PFSK-1 (cell line): ENCODE results near the gene LTBP2.

Experiments
- FOXP2 ChIP-seq: optimal IDR thresholded peaks from 2 replicates; pipeline ENCODE3; 2011; ENCODE audit warnings: borderline replicate concordance, control low read depth, inconsistent platforms; ENCODE audit not compliant: insufficient read depth; ENCODE audit errors: extremely low read length, extremely low read depth
- POLR2AphosphoS5 ChIP-seq: IDR thresholded peaks from 2 replicates; pipeline ENCODE4 v1.6.1; 2012; ENCODE audit warnings: low read depth, mild to moderate bottlenecking, control low read depth, low read length, moderate library complexity
- REST ChIP-seq, 2 experiments: IDR thresholded peaks; 2 replicates each; pipeline versions ENCODE4 v1.6.1 to v1.8.0; 2011 to 2012; ENCODE audit warnings: low read depth in 2 of 2, low read length in 2 of 2, control low read depth in 1 of 2, inconsistent platforms in 1 of 2, mild to moderate bottlenecking in 1 of 2, moderate library complexity in 1 of 2; ENCODE audit not compliant: insufficient read depth in 1 of 2
- SIN3A ChIP-seq: IDR thresholded peaks from 2 replicates; pipeline ENCODE4 v1.6.1; 2012; ENCODE audit warnings: mild to moderate bottlenecking, low read length, moderate library complexity, borderline replicate concordance; ENCODE audit not compliant: insufficient read depth
- TAF1 ChIP-seq: IDR thresholded peaks from 2 replicates; pipeline ENCODE4 v1.6.1; 2012; ENCODE audit warnings: low read length, control low read depth, borderline replicate concordance; ENCODE audit not compliant: insufficient read depth

LTBP2 gene

DNA sequence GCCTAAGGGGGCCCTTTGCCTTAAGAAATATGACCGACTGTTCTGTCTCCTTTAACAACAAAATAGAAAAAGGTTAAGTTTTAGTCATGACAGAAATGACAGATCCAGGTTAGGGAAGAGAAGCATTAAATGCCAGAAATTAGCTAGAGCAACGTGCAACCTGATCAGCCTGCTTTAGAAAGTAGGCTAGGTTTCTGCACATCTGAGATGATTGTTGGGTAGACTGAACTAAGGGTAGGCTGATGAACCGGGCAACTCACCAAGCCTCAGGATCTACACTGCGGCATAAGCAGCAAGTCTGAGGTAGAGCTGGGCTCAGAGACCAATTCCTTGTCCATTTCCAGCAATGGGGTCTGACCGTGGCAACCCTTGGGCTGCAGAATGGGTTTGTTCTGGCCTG lies 148.3 kb downstream of the LTBP2 start:
- TF ChIP-seq SIN3A (no peak), REST (IDR thresholded peaks at IDR 0.05; ENCODE audit: insufficient read depth in 1 of 2, low read depth in 2 of 2, low read length in 2 of 2) (no peak), FOXP2 (no peak), TAF1 (no peak), POLR2AphosphoS5 (no peak)

GRCh38 chr14:74462993-74463392 lies 149.0 kb downstream of the LTBP2 start:
- TF ChIP-seq SIN3A (no peak), TAF1 (no peak), POLR2AphosphoS5 (no peak), FOXP2 (no peak), REST (IDR thresholded peaks at IDR 0.05; ENCODE audit: insufficient read depth in 1 of 2, low read depth in 2 of 2, low read length in 2 of 2) (no peak)

DNA sequence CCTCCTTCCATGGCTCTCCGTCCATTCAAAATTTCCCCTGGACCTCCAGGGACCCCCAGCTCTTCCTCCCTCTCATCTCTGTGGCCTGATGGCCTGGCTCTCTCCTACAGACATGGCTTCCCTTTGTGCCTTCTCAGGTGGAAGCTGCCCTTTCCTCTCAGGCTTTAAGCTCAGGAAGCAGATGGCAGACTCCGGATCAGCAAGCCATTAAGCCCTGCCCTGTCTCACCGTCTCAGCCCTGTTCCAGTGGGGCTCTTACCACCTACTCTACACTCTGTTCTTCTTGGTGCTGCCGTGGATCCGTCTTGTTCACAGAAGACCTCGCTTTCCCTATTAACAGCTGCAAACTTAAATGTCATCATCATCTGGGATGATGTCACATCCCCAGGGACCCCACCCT lies 152.1 kb downstream of the LTBP2 start:
- no peak for TF ChIP-seq TAF1
- no peak for TF ChIP-seq FOXP2
- TF ChIP-seq REST (IDR thresholded peaks at IDR 0.05; ENCODE audit: insufficient read depth in 1 of 2, low read depth in 2 of 2, low read length in 2 of 2) = no peak
- no peak for TF ChIP-seq SIN3A
- TF ChIP-seq POLR2AphosphoS5 = no peak

- TF ChIP-seq SIN3A (no peak), TAF1 (no peak), POLR2AphosphoS5 (no peak), FOXP2 (no peak), REST (IDR thresholded peaks at IDR 0.05; ENCODE audit: insufficient read depth in 1 of 2, low read depth in 2 of 2, low read length in 2 of 2) (no peak)
These were observed 152.6 kb downstream of the LTBP2 start for GRCh38 chr14:74459289-74459946.

GRCh38 chr14:74457565-74457895 lies 154.5 kb downstream of the LTBP2 start:
- TF ChIP-seq SIN3A (no peak), FOXP2 (no peak), TAF1 (no peak), POLR2AphosphoS5 (no peak), REST (IDR thresholded peaks at IDR 0.05; ENCODE audit: insufficient read depth in 1 of 2, low read depth in 2 of 2, low read length in 2 of 2) (no peak)
